Left ventricle myocardium inferior (tissue), 1 donor: ENCODE results near the gene PRELID2. TPM values are rescaled to one million over a fixed set of nuclear protein-coding genes. Genes with fewer than 3 reads are reported as not detected.
"Not testable (repeated sequence)": the region's sequence is repeated elsewhere in the genome, so short reads cannot be mapped to it uniquely, and the experiment has no call there.

Source experiments
- DNase-seq: peaks from one replicate; pipeline ENCODE4 v3.0.0-alpha.2; 2020
- H3K27ac ChIP-seq: fragments of 200-600 bp; replicated peaks from 2 replicates; pipeline ENCODE4 v1.8.0; 2021
- H3K27me3 ChIP-seq: fragments of 200-600 bp; 2 replicates; pipeline ENCODE4 v1.8.0; 2021; ENCODE audit warnings: low read depth
- H3K36me3 ChIP-seq: fragments of 200-600 bp; 2 replicates; pipeline ENCODE4 v1.8.0; 2021
- H3K4me1 ChIP-seq: fragments of 200-600 bp; 2 replicates; pipeline ENCODE4 v1.8.0; 2021
- H3K4me3 ChIP-seq: fragments of 200-600 bp; 2 replicates; pipeline ENCODE4 v1.8.0; 2021; ENCODE audit warnings: mild to moderate bottlenecking, moderate library complexity
- H3K9me3 ChIP-seq: fragments of 200-600 bp; replicated peaks from 2 replicates; pipeline ENCODE4 v1.8.0; 2021
- intact Hi-C: fragments of 100-400 bp; cut with micrococcal nuclease; formaldehyde crosslinking; loops from one replicate; pipeline ENCODE4 v1.11.0; 2022
- total RNA-seq: library from RNA; stranded (reverse); fragmentation: NEBNext Ultra II Directional; extraction: Animal tissue kit (Norgen Biotek cat#: 25700); gene quantifications from one replicate; pipeline ENCODE4 v1.2.1, GENCODE V29; 2021
- TF ChIP-seq, protein P1 (sequence below): fragments of 200-600 bp; IDR thresholded peaks from 2 replicates; pipeline ENCODE4 v1.8.0; 2021; ENCODE audit warnings: antibody characterized with exemption, mild to moderate bottlenecking, borderline replicate concordance
- donor health status: DM: no; HTN: yes; CAD: no; lungs with severe emphysema.

Gene PRELID2
- total RNA-seq, 1 donor from 2014 or later = 12.2 TPM

- intact Hi-C loops = no loop called here
- no peak overlapping the region for H3K27ac ChIP-seq
- no peaks in the 10 kb centered on the region for H3K9me3 ChIP-seq
- no peak overlapping the region for H3K4me3 ChIP-seq
- no peak for DNase-seq
- TF ChIP-seq, protein P1, sequence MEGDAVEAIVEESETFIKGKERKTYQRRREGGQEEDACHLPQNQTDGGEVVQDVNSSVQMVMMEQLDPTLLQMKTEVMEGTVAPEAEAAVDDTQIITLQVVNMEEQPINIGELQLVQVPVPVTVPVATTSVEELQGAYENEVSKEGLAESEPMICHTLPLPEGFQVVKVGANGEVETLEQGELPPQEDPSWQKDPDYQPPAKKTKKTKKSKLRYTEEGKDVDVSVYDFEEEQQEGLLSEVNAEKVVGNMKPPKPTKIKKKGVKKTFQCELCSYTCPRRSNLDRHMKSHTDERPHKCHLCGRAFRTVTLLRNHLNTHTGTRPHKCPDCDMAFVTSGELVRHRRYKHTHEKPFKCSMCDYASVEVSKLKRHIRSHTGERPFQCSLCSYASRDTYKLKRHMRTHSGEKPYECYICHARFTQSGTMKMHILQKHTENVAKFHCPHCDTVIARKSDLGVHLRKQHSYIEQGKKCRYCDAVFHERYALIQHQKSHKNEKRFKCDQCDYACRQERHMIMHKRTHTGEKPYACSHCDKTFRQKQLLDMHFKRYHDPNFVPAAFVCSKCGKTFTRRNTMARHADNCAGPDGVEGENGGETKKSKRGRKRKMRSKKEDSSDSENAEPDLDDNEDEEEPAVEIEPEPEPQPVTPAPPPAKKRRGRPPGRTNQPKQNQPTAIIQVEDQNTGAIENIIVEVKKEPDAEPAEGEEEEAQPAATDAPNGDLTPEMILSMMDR = no peak
- H3K4me1 ChIP-seq = no peaks in the 10 kb centered on the region
- H3K27me3 ChIP-seq = no peaks in the 10 kb centered on the region
- no peaks in the 10 kb centered on the region for H3K36me3 ChIP-seq
Observed at GRCh38 chr5:145803112-145804004, 31.8 kb downstream of the PRELID2 start.

DNA sequence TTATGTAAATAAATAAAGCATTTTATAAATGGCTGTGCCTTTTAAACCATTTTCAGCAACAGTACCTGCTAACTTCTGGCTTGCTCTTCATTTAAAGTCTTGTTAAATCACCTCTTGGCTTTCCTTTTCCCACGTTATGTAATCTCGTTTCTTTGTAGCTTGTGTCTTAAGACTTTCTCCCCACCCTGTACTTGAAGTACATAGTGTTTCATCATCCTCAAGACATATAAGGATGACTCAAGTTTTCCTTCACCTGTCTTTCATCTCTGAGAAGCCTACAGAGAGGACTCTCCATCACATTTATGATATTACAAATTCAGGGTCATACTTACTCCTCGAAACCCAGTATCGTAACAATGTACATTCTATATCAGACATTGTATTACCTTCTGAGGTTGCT, 33.9 kb downstream of the PRELID2 start:
- peaks cover 1% of the 10 kb centered on the region for H3K36me3 ChIP-seq
- no peaks in the 10 kb centered on the region for H3K27me3 ChIP-seq
- no peaks in the 10 kb centered on the region for H3K4me1 ChIP-seq
- TF ChIP-seq, protein P1 = no peak
- no peak overlapping the region for H3K27ac ChIP-seq
- H3K9me3 ChIP-seq = no peaks in the 10 kb centered on the region
- no peak overlapping the region for H3K4me3 ChIP-seq
- intact Hi-C loops = no loop called here
- no peak for DNase-seq

DNA sequence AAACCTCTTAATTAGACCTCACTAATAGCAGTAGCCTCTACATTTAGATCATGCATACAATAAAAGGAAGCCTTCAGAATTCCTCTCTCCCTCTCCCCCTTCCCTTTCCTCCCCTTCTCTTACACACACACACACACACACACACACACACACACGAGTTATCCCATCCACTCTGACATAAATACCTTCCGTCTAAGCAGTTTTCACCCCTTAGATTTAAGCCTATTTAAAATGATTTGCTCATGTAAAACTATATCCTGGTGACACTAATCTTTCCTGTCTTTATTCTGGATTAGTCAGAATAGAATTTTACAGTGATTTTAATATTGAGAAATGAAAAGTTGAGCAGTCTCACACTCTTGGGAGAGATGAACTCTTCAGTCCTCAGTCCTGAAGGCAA, 35.0 kb downstream of the PRELID2 start:
- Histone ChIP-seq H3K36me3 (peaks cover 12% of the 10 kb centered on the region), H3K4me1 (no peaks in the 10 kb centered on the region), H3K27ac (no peak overlapping the region), H3K9me3 (no peaks in the 10 kb centered on the region), H3K27me3 (no peaks in the 10 kb centered on the region), H3K4me3 (no peak overlapping the region)
- intact Hi-C loops = no loop called here
- no peak for DNase-seq
- TF ChIP-seq, protein P1 = no peak

- H3K4me1 ChIP-seq, H3K9me3 ChIP-seq, intact Hi-C loops, H3K27ac ChIP-seq, DNase-seq, H3K4me3 ChIP-seq, H3K27me3 ChIP-seq: not testable (repeated sequence)
- H3K36me3 ChIP-seq = peaks cover 15% of the 10 kb centered on the region
Observed at GRCh38 chr5:145798503-145798902, 36.6 kb downstream of the PRELID2 start.

DNA sequence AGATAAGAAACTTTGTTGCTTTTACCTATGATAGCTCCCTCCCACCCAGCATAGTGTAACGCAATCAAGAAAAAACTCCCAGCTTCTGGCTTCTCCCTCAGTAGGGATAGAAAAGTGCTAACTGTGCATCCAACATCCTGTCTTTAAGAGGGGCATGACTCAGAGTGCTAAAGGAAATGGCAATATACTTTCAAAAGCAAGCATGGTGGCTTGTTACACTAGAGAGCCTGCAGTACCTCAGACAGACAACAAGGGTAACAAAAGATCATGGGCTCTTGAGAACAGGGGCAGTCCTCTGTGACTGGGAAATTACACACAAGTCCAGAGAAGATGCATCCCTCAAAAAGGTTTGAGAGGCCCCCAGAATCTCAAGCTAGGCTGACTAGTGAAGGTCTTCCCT, 37.8 kb downstream of the PRELID2 start:
- no peak overlapping the region for H3K4me3 ChIP-seq
- H3K27me3 ChIP-seq = no peaks in the 10 kb centered on the region
- H3K27ac ChIP-seq = no peak overlapping the region
- H3K9me3 ChIP-seq = no peaks in the 10 kb centered on the region
- H3K4me1 ChIP-seq = peaks cover 10% of the 10 kb centered on the region
- intact Hi-C loops = no loop called here
- no peak for DNase-seq
- TF ChIP-seq, protein P1 = no peak
- peaks cover 15% of the 10 kb centered on the region for H3K36me3 ChIP-seq

DNA sequence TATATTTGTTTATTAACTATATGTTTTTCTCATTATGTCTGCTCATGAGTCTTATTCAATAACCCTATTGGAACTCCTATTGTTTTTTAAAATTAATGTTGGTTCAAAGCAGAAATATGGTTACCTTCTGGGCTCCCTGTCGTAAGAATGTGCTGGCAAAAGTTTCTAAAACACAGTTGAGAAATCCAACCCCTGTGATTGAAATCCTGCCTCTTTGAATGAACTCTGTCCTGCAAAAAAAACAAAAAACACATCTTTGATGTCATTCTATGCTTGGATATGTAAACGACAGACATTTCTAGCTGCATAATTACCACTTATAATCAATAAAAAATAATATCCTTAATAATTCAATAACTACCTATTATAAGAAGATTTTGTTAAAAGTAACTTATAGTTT, 38.8 kb downstream of the PRELID2 start:
- intact Hi-C loops = no loop called here
- peaks cover 15% of the 10 kb centered on the region for H3K4me1 ChIP-seq
- H3K9me3 ChIP-seq = no peaks in the 10 kb centered on the region
- H3K27me3 ChIP-seq = no peaks in the 10 kb centered on the region
- H3K36me3 ChIP-seq = peaks cover 15% of the 10 kb centered on the region
- TF ChIP-seq, protein P1 = no peak
- no peak for DNase-seq
- no peak overlapping the region for H3K27ac ChIP-seq
- H3K4me3 ChIP-seq = no peak overlapping the region
